ENCODE data around the gene IL5.
A peak's percentile ranks its signal among the peaks of the same experiment; 100 is the strongest.
"Not testable (repeated sequence)": the region's sequence is repeated elsewhere in the genome, so short reads cannot be mapped to it uniquely, and the experiment has no call there.

The IL5 gene

DNA sequence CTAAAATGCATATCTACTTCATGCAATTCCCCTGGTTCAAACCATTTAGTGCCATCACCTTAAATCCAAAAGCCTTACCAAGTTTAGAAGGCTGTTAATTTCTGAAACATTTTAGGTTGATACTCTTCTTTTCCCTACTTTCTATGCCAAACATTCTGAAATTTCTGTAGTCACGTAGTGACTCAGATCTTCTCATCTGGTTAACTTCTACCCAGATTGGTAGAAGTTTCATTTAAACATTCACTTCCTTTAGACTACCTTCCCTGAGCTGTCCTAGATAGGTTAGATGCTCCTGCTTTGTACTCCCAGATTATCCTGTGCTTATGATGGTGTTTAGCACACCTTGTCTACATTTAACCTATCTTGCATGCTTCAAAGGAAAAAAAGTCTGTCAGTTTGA lies 23.3 kb upstream of the IL5 start:
- FAIRE-seq (no peak), DNase-seq (ENCODE audit: insufficient read length, low spot score) (no peak)
- TF ChIP-seq, protein P1, sequence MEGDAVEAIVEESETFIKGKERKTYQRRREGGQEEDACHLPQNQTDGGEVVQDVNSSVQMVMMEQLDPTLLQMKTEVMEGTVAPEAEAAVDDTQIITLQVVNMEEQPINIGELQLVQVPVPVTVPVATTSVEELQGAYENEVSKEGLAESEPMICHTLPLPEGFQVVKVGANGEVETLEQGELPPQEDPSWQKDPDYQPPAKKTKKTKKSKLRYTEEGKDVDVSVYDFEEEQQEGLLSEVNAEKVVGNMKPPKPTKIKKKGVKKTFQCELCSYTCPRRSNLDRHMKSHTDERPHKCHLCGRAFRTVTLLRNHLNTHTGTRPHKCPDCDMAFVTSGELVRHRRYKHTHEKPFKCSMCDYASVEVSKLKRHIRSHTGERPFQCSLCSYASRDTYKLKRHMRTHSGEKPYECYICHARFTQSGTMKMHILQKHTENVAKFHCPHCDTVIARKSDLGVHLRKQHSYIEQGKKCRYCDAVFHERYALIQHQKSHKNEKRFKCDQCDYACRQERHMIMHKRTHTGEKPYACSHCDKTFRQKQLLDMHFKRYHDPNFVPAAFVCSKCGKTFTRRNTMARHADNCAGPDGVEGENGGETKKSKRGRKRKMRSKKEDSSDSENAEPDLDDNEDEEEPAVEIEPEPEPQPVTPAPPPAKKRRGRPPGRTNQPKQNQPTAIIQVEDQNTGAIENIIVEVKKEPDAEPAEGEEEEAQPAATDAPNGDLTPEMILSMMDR (IDR thresholded peaks at IDR 0.05; ENCODE audit: insufficient read depth, missing control alignments): no peak

DNA sequence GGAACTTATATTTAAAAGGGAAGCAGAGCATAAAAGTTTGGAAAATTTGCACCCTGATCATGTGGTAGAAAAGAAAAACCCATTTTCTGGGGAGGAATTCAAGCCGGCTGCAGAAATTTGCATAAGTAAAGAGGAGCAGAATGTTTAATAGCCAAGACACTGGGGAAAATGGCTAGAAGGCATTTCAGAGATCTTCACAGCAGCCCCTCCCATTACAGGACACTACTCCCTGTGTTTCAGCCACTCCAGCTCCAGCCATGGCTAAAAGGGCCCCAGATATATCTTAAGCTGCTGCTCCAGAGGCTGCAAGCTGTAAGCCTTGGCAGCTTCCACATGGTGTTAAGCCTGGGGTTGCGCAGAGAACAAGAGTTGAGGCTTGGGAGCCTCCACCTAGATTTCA lies 21.2 kb upstream of the IL5 start:
- not testable (repeated sequence) for DNase-seq (ENCODE audit: insufficient read length, low spot score); FAIRE-seq

- FAIRE-seq: no peak
These were observed 18.3 kb upstream of the IL5 start for GRCh38 chr5:132561601-132562000.

DNA sequence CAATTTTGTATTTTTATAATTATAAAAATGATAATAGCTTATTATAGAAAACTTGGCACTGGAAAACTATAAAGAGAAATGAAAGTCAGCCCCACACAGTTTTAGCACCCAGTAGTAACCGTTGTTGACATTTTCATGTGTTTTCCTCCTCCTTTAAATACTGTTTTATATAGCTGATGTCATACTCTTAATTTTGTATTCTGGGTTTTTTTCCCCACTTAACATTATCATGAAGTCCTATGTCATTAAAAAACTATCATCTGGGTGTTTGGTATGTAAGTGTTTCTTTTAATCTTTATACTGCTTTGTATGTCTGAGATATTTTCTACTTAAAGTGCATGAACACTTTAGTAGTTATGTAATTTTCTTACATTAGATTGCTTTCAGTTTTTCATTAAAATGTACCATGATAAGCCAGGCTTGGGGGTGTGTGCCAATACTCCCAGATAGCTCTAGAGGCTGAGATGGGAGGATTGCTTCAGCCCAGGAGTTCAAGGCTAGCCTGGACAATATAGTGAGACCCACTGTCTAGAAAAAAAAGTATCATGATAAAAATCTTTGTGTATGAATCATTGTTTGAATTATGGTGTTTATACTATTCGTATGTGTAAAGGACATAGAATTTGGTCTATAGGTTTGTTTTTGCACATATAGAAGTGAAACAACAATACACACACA lies 16.2 kb upstream of the IL5 start:
- no peak for FAIRE-seq
- TF ChIP-seq, protein P1 (IDR thresholded peaks at IDR 0.05; ENCODE audit: insufficient read depth, missing control alignments): no peak
- no peak for DNase-seq (ENCODE audit: insufficient read length, low spot score)

More at GRCh38 chr5:132561601-132562000, 18.3 kb upstream of the IL5 start:
- no peak for DNase-seq (ENCODE audit: insufficient read length, low spot score)
- TF ChIP-seq, protein P1 (IDR thresholded peaks at IDR 0.05; ENCODE audit: insufficient read depth, missing control alignments): no peak

GRCh38 chr5:132557478-132558172 lies 14.3 kb upstream of the IL5 start:
- FAIRE-seq: no peak

GRCh38 chr5:132556763-132557477 lies 13.6 kb upstream of the IL5 start, which contains the start of gene RAD50:
Gene RAD50, plus strand, starts transcription at chr5:132556977. Its CDS starts 348 bp downstream, at chr5:132557325.
- FAIRE-seq (no peak), DNase-seq (ENCODE audit: insufficient read length, low spot score) (peak; percentile 48)
- TF ChIP-seq, protein P1 (IDR thresholded peaks at IDR 0.05; ENCODE audit: insufficient read depth, missing control alignments): no peak

More at GRCh38 chr5:132557478-132558172, 14.3 kb upstream of the IL5 start:
- no peak for DNase-seq (ENCODE audit: insufficient read length, low spot score)
- TF ChIP-seq, protein P1 (IDR thresholded peaks at IDR 0.05; ENCODE audit: insufficient read depth, missing control alignments): no peak

- TF ChIP-seq, protein P1 (IDR thresholded peaks at IDR 0.05; ENCODE audit: insufficient read depth, missing control alignments): no peak
- FAIRE-seq (no peak), DNase-seq (ENCODE audit: insufficient read length, low spot score) (no peak)
These were observed 12.9 kb upstream of the IL5 start for GRCh38 chr5:132556153-132556762.
